Astrocyte (in vitro differentiated cells and primary cell): ENCODE measurements around the gene CSGALNACT2. TPM values are rescaled to one million over a fixed set of nuclear protein-coding genes. Genes with fewer than 3 reads are reported as not detected.
A peak's percentile ranks its signal among the peaks of the same experiment; 100 is the strongest.

ENCODE experiments used
- DNase-seq: peaks from one replicate; pipeline ENCODE4 v3.0.0-alpha.2; 2010; ENCODE audit warnings: low read depth
- FAIRE-seq: peaks from 2 replicates; lab custom pipeline; 2011; peaks lifted over from hg19 to GRCh38; lab: Jason Lieb, UNC
- H2AFZ ChIP-seq: 2 replicates; pipeline ENCODE4 v1.6.0; 2012; ENCODE audit warnings: low read depth, low read length, inconsistent platforms
- H3K27ac ChIP-seq: 2 replicates; pipeline ENCODE4 v1.5.1; 2011; ENCODE audit warnings: low read depth, low read length, inconsistent platforms
- H3K27me3 ChIP-seq: 2 replicates; pipeline ENCODE4 v1.6.0; 2011; ENCODE audit warnings: low read length, inconsistent platforms; ENCODE audit not compliant: insufficient read depth
- H3K36me3 ChIP-seq: 2 replicates; pipeline ENCODE4 v1.5.1; 2011; ENCODE audit warnings: low read length, inconsistent platforms; ENCODE audit not compliant: insufficient read depth
- H3K4me1 ChIP-seq: 2 replicates; pipeline ENCODE4 v1.5.1; 2011; ENCODE audit warnings: low read length, inconsistent platforms; ENCODE audit not compliant: insufficient read depth
- H3K4me2 ChIP-seq: 2 replicates; pipeline ENCODE4 v1.6.0; 2012; ENCODE audit warnings: low read length, inconsistent platforms
- H3K4me3 ChIP-seq: 2 replicates; pipeline ENCODE4 v1.5.1; 2011; ENCODE audit warnings: low read depth, mild to moderate bottlenecking, low read length, inconsistent platforms; ENCODE audit not compliant: insufficient read depth
- H3K79me2 ChIP-seq: 2 replicates; pipeline ENCODE4 v1.6.0; 2012; ENCODE audit warnings: mild to moderate bottlenecking, low read length, inconsistent platforms; ENCODE audit not compliant: insufficient read depth
- H3K9ac ChIP-seq: 2 replicates; pipeline ENCODE4 v1.6.0; 2012; ENCODE audit warnings: mild to moderate bottlenecking, low read length, inconsistent platforms
- H3K9me3 ChIP-seq: 2 replicates; pipeline ENCODE4 v1.5.1; 2012; ENCODE audit warnings: low read depth, mild to moderate bottlenecking, low read length, inconsistent platforms; ENCODE audit not compliant: insufficient read depth
- H4K20me1 ChIP-seq: 2 replicates; pipeline ENCODE4 v1.6.0; 2012; ENCODE audit warnings: low read length, inconsistent platforms; ENCODE audit not compliant: insufficient read depth
- H3K27ac Mint-ChIP-seq: one replicate; pipeline ENCODE4 v1.8.0; 2021; ENCODE audit warnings: mild to moderate bottlenecking, mixed read lengths; ENCODE audit not compliant: unreplicated experiment
- H3K27me3 Mint-ChIP-seq: one replicate; pipeline ENCODE4 v1.8.0; 2021; ENCODE audit warnings: low read depth, mixed read lengths; ENCODE audit not compliant: unreplicated experiment
- H3K36me3 Mint-ChIP-seq: one replicate; pipeline ENCODE4 v1.8.0; 2021; ENCODE audit warnings: low read depth, mixed read lengths; ENCODE audit not compliant: unreplicated experiment
- H3K4me1 Mint-ChIP-seq: one replicate; pipeline ENCODE4 v1.8.0; 2021; ENCODE audit warnings: low read depth, mixed read lengths; ENCODE audit not compliant: unreplicated experiment
- H3K4me3 Mint-ChIP-seq: one replicate; pipeline ENCODE4 v1.8.0; 2021; ENCODE audit warnings: mild to moderate bottlenecking, moderate library complexity, mixed read lengths; ENCODE audit not compliant: unreplicated experiment
- H3K9me3 Mint-ChIP-seq: one replicate; pipeline ENCODE4 v1.8.0; 2021; ENCODE audit warnings: mild to moderate bottlenecking, mixed read lengths; ENCODE audit not compliant: unreplicated experiment
- EZH2 ChIP-seq: IDR thresholded peaks from 2 replicates; pipeline ENCODE4 v1.6.1; 2012; ENCODE audit warnings: mild to moderate bottlenecking, low read length, inconsistent platforms; ENCODE audit not compliant: insufficient read depth
- total RNA-seq: library from RNA; stranded (reverse); gene quantifications from 2 replicates; pipeline ENCODE4 v1.2.1, GENCODE V29; 2021
- TF ChIP-seq, protein P1 (sequence below): IDR thresholded peaks from 2 replicates; pipeline ENCODE4 v1.5.1; 2011; ENCODE audit warnings: low read depth, mild to moderate bottlenecking, inconsistent platforms, low read length, moderate library complexity; ENCODE audit not compliant: insufficient read depth

The CSGALNACT2 gene
- total RNA-seq, 1 donor from 2014 or later: 28.5 TPM

DNA sequence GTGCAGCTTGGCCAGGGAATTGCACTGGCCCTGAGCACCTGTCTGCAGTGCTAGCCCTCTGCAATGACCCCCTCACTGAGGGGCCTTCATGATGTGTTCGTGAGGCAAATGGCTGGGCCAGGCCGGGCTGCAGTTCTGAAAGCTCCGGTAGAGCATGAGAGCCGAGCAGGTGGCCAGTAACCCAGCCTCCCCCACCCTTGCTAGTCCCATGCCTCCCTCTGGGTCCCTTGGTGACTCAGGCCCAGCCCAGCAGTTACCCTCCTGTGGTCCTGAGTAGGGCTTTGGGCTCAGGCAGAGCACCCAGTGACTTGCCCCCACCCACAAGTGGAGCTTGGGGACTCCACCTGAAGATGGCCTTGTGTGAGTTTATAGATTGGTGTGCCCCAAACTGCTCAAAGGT is 16.1 kb upstream of the CSGALNACT2 start:
- FAIRE-seq (no peak), DNase-seq (no peak)
- peak overlapping the region; percentile 12 for H3K27ac Mint-ChIP-seq
- no peaks in the 10 kb centered on the region for H3K36me3 ChIP-seq
- H3K79me2 ChIP-seq: no peaks in the 10 kb centered on the region
- no peak for TF ChIP-seq EZH2
- TF ChIP-seq, protein P1, sequence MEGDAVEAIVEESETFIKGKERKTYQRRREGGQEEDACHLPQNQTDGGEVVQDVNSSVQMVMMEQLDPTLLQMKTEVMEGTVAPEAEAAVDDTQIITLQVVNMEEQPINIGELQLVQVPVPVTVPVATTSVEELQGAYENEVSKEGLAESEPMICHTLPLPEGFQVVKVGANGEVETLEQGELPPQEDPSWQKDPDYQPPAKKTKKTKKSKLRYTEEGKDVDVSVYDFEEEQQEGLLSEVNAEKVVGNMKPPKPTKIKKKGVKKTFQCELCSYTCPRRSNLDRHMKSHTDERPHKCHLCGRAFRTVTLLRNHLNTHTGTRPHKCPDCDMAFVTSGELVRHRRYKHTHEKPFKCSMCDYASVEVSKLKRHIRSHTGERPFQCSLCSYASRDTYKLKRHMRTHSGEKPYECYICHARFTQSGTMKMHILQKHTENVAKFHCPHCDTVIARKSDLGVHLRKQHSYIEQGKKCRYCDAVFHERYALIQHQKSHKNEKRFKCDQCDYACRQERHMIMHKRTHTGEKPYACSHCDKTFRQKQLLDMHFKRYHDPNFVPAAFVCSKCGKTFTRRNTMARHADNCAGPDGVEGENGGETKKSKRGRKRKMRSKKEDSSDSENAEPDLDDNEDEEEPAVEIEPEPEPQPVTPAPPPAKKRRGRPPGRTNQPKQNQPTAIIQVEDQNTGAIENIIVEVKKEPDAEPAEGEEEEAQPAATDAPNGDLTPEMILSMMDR: no peak
- peaks cover 20% of the 10 kb centered on the region for H3K4me1 Mint-ChIP-seq
- no peaks in the 10 kb centered on the region for H3K9me3 ChIP-seq
- H3K4me1 ChIP-seq: peaks cover 4% of the 10 kb centered on the region
- H3K4me2 ChIP-seq: no peak overlapping the region
- H3K36me3 Mint-ChIP-seq: no peaks in the 10 kb centered on the region
- H3K9ac ChIP-seq: no peak overlapping the region
- no peaks in the 10 kb centered on the region for H3K9me3 Mint-ChIP-seq
- H3K27ac ChIP-seq: no peak overlapping the region
- H3K4me3 Mint-ChIP-seq: no peak overlapping the region
- H2AFZ ChIP-seq: no peak overlapping the region
- peaks cover 7% of the 10 kb centered on the region for H3K27me3 Mint-ChIP-seq
- H4K20me1 ChIP-seq: no peaks in the 10 kb centered on the region
- H3K27me3 ChIP-seq: peaks cover 4% of the 10 kb centered on the region
- H3K4me3 ChIP-seq: no peak overlapping the region

DNA sequence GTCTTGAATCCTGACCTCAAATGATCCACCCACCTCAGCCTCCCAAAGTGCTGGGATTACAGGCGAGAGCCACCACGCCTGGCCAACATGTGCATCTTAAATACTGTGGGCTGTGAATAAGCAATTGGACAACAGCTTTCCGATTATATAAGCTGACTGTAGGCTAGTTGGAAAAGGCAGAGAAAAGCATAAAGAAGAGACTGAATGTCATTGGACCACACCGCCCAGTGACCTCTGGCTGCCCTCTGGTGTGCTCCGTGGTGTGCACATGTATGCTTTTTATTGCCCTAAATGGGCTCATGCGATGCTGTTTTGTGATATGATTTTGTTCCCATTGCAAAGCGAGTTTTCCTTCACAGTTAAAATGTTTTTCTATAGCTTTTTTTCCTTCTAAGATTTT is 15.4 kb upstream of the CSGALNACT2 start:
- Histone ChIP-seq H3K36me3 (no peaks in the 10 kb centered on the region), H3K9ac (no peak overlapping the region), H3K4me2 (no peak overlapping the region), H3K79me2 (no peaks in the 10 kb centered on the region), H3K27me3 (peaks cover 4% of the 10 kb centered on the region), H3K4me3 (no peak overlapping the region), H3K4me1 (peaks cover 4% of the 10 kb centered on the region), H3K27ac (no peak overlapping the region), H2AFZ (no peak overlapping the region), H4K20me1 (no peaks in the 10 kb centered on the region), H3K9me3 (no peaks in the 10 kb centered on the region)
- Mint-ChIP-seq H3K27ac (no peak overlapping the region), H3K4me3 (no peak overlapping the region), H3K36me3 (no peaks in the 10 kb centered on the region), H3K27me3 (peaks cover 3% of the 10 kb centered on the region), H3K4me1 (peaks cover 26% of the 10 kb centered on the region), H3K9me3 (no peaks in the 10 kb centered on the region)
- TF ChIP-seq, protein P1: no peak
- no peak for TF ChIP-seq EZH2
- no peak for FAIRE-seq
- DNase-seq: no peak

DNA sequence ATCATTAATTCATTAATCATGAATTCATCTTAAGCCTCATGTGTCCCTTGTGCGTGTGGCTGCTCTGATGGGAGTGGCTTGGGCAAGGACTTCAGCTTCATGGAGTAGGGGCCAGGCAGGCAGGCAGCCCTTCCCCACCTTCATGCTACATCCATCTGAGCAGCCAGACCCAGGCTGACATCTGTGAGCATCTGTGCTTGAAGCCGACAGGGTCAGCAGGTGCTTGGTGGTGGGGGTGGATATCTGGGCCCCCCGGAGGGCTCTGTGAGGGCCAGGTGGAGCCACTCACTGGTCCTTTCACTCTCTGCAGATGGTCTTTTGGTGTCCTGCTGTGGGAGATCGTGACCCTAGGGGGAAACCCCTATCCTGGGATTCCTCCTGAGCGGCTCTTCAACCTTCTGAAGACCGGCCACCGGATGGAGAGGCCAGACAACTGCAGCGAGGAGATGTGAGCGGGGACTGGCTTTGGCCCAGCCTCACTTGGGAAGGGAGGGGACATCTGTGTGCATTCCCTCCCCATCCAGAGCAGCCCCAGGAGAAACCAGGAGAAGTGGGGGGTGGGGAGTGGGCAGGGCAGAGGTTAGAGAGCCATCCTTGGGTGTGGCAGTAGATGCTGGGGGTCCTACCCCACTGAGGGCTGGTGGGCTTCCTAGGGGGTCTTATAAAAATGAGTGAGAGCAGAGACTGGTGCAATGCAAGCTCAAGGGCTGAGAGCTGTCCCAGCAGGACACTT is 14.7 kb upstream of the CSGALNACT2 start:
- no peaks in the 10 kb centered on the region for H3K36me3 Mint-ChIP-seq
- Histone ChIP-seq H3K4me3 (no peak overlapping the region), H3K4me1 (peaks cover 4% of the 10 kb centered on the region), H3K4me2 (no peak overlapping the region), H3K27ac (no peak overlapping the region), H4K20me1 (no peaks in the 10 kb centered on the region), H3K27me3 (peaks cover 4% of the 10 kb centered on the region), H3K36me3 (no peaks in the 10 kb centered on the region), H2AFZ (no peak overlapping the region), H3K79me2 (no peaks in the 10 kb centered on the region), H3K9ac (no peak overlapping the region), H3K9me3 (no peaks in the 10 kb centered on the region)
- H3K27me3 Mint-ChIP-seq: no peaks in the 10 kb centered on the region
- DNase-seq (no peak), FAIRE-seq (no peak)
- peaks cover 33% of the 10 kb centered on the region for H3K4me1 Mint-ChIP-seq
- TF ChIP-seq, protein P1: no peak
- TF ChIP-seq EZH2: no peak
- no peak overlapping the region for H3K27ac Mint-ChIP-seq
- no peaks in the 10 kb centered on the region for H3K9me3 Mint-ChIP-seq
- no peak overlapping the region for H3K4me3 Mint-ChIP-seq
